ENCODE measurements around the gene SENP6.
"Not testable (repeated sequence)": the region's sequence is repeated elsewhere in the genome, so short reads cannot be mapped to it uniquely, and the experiment has no call there.

Gene SENP6

GRCh38 chr6:75601304-75602245 is at the start of gene SENP6:
TSS of gene SENP6 (plus strand) at chr6:75601880. CDS start at chr6:75602525, 645 bp downstream.
- DNase-seq, result peak; percentile 41

- no peak for DNase-seq
These were observed 45.4 kb upstream of the SENP6 start for GRCh38 chr6:75556240-75556639.

GRCh38 chr6:75557068-75557467 is 44.6 kb upstream of the SENP6 start:
- no peak for DNase-seq

DNA sequence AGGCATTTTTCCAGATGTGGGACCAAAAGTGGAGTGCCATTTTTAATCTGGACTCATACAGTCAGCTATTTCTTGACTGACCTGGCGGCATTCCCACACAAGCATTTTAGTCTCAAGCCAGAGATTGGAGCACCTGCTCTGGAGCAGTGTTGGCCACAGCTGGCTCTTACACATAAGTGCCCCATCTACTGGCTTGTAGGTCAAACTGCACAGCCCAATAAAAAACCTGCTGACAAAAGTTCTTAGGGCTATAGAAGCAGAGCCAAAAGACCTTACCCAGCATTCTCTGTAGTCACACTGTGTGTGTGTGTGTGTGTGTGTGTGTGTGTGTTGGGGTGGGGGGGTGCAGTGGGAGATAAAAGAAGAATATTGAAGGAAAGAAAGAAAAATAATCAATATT is 38.6 kb upstream of the SENP6 start:
- DNase-seq, result no peak

GRCh38 chr6:75566137-75566767 is 35.4 kb upstream of the SENP6 start:
- no peak for DNase-seq

GRCh38 chr6:75568100-75568499 is 33.6 kb upstream of the SENP6 start:
- no peak for DNase-seq

DNA sequence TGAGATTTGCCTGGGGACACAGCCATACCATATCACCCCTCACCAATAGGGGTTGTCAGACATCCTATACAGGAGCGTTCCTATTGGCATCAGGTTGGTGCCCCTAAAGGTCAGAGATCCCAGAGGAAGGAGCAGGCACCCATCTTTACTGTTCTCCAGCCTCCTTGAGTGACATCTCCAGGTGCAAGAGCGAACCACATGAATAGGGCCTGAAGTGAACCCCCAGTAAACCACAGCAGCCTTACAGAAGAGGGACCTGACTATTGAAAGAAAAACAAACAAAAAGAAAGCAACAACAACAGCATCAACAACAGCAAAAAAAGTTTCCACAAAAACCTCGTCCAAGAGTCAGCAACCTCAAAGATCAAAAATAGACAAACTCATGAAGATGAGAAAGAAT is 32.7 kb upstream of the SENP6 start:
- DNase-seq, result no peak

DNA sequence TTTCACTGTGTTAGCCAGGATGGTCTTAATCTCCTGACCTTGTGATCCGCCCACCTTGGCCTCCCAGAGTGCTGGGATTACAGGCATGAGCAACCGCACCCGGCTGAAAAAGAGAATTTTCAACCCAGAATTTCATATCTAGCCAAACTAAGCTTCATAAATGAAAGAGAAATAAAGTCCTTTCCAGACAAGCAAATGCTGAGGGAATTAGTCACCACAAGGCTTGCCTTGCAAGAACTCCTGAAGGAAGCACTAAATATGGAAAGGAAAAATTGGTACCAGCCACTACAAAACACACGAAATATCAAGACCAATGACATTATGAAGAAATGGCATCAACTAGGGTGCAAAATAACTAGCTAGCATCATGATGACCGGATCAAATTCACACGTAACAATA is 31.0 kb upstream of the SENP6 start:
- DNase-seq, result not testable (repeated sequence)

DNA sequence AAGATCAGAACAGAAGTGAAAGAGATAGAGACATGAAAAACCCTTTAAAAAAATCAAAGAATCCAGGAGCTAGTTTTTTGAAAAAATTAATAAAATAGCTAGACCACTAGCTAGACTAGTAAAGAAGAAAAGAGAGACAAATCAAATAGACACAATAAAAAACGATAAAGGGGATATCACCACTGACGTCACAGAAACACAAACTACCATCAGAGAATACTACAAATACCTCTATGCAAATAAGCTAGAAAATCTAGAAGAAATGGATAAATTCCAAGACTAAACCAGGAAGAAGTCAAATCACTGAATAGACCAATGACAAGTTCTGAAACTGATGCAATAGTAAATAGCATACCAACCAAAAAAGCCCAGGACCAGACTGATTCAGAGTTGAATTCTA is 29.6 kb upstream of the SENP6 start:
- DNase-seq, result no peak

DNA sequence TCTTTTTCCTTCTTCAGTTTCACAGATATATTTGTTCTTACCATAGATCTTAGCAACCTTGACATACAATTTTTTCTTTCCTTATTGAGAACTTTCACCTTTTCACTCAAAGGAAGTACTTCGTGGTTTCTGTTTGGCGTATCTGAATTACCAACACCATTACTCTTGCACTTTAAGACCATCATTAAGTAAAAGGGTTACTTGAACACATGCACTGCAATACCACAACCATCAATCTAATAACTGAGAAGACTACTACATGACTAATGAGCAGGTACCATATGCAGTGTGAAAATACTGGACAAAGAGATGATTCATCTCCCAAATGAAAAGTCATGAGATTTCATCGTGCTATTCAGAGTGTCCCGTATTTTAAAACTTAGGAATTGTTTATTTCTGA is 21.7 kb upstream of the SENP6 start:
- DNase-seq, result no peak

DNA sequence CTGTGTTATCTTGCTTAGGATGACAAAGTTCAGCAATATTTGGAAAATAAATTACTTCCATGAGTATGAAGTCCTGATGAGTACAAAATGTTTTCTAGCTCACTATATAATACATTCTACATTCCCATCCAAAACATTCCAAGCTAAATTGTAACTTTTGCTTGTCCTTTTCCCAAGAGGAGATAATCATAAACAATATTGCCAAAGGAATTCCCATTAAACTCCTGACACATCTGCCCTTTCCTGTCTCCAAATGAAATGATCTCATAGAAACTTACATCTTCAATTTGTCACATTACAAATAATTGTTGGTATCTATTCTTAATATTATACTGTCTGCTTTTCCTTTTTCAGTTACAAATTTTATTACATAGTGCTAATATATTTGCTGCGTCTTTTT is 20.4 kb upstream of the SENP6 start:
- no peak for DNase-seq

- DNase-seq, result not testable (repeated sequence)
These were observed 17.1 kb upstream of the SENP6 start for GRCh38 chr6:75584552-75584951.

DNA sequence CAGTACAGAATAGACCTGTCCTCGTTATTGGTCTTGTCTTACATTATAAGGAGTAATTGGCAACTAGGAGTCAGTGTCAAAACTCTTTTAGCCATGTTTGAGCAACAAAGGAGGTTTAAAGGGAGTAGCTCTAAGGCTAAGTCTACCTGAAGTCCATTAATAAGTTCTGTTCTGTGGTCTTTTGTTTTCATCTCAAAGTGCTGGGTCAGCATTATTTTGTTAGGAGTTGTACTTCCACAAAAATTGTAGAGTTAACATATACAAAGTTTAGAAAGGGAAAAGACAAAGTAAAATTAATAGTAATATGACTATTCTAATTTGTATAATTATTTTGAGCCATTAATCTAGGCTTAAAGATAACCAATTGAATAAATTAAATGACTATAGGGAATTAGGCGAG is 12.7 kb upstream of the SENP6 start:
- no peak for DNase-seq

DNA sequence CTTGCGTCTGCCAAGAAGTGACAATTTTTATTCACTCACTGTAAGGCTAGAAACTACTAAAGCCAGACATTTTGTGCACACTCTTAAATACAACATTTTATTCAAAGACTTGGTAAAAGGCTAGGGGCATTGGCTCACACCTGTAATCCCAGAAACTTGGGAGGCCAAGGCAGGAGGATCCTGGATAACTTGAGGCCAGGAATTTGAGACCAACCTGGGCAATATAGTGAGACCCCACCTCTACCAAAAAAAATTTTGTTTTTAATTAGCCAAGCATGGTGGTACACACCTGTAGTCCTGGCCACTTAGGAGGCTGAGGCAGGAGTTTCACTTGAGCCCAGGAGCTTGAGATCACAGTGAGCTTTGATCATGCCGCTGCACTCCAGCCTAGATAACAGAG is 11.3 kb upstream of the SENP6 start:
- DNase-seq, result no peak

- DNase-seq, result not testable (repeated sequence)
These were observed 5.3 kb upstream of the SENP6 start for GRCh38 chr6:75596380-75596779.

GRCh38 chr6:75600768-75601167 is 912 bp upstream of the SENP6 start:
- no peak for DNase-seq

DNA sequence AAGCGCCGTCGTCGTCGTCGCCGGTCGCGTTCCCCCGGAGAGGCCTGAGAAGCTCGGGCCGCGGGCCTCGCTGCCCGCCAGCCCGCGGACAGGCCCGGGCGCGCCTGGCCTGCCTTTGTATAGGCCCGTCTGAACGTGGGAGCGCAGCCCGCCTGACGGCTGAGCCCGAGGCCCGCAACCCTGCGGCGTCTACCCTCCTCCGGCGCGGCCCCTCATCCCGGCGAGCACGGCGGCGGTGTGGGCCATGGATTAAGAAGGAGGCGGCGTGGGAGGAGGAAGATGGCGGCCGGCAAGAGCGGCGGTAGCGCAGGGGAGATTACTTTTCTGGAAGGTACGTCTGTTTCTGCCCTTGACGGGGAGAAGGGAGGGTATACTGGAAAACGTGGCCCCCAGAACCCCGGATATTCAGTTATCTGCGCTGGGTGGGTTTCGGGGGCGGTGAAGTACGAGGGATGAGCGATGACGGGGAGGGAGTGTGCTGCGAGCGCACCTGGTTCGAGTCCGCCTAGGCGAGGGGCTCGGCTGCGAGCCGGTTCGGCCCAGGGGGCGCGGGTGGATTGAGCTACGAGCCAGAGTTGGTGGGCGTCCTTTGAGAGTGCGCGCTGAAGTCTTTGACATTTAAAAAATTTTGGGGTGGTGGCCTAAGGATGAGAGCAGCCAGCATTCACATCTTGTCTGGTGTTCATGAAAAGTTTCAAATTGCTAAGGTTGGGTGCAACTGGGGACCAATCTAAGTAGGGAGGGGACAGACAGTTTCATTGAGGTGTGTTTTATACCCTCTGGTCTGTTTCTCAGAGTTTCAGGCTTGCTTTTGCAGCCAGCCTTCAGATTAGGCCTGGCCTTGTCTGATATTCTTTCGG is 796 bp downstream of the SENP6 start:
- DNase-seq, result peak; percentile 4

- DNase-seq, result no peak
These were observed 1.4 kb downstream of the SENP6 start for GRCh38 chr6:75603106-75603420.

DNA sequence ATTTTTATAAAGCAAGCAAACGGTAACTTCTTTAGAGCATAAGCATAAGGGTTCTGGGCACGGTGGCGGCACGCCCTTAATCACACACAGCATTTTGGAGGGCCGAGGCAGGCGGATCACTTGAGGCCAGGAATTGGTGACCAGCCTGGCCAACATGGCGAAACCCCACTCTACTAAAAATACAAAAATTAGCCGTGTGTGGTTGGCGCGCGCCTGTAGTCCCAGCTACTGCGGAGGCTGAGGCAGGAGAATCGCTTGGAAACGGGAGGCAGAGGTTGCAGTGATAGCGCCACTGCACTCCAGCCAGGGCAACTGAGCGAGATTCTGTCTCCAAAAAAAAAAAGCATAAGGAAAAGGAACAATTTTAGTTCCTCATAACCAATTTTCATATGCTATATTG is 2.6 kb downstream of the SENP6 start:
- DNase-seq, result no peak

DNA sequence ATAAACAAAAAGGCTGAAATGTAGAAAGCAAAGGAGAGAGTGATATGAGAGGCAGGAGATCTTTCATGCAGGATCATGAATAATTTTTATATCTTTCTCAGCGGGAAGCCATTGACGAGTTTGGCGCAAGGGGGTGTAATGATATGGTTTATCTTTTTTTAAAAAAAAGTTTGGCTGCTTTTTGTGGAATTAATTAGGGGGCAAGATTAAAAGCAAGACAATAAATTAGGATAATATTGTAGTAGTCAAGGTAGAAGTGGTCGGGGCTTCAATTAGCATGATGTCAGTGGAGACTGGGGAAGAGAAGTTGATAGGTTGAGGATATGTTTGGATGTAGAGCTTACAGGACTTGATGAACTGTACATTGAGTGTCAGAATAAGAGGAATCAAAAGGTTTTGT is 4.0 kb downstream of the SENP6 start:
- no peak for DNase-seq

DNA sequence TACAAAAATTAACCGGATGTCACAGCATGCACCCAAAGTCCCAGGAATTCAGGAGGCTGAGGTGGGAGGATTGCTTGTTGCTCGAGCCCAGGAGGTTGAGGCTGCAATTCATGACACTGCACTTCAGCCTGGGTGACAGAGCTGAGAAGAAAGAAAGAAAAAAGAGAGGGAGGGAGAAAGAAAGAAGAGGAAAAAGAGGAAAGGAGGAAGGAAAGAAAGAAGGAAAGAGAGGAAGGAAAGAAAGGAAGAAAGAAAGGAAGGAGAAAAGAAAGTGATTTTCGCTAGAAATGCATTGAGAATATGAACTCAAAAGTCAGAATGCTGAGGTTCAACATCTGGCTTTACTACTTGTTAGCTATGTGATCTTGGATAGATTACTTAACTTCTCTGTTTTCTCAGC is 6.6 kb downstream of the SENP6 start:
- no peak for DNase-seq

- DNase-seq, result no peak
These were observed 7.4 kb downstream of the SENP6 start for GRCh38 chr6:75608956-75609533.

Data from NCI-H748 treated with DMSO at 0.1 percent for 48 hours (cell line).